Fibroblast of gingiva (primary cell): ENCODE data around the gene CCN6.

Source experiments
- DNase-seq: peaks from one replicate; pipeline ENCODE4 v3.0.0-alpha.2; 2011; ENCODE audit warnings: low read depth

Gene CCN6

GRCh38 chr6:112117554-112117953 is 63.6 kb downstream of the CCN6 start:
- no peak for DNase-seq

- DNase-seq, result no peak
Measured at GRCh38 chr6:112118034-112118433, 64.1 kb downstream of the CCN6 start.
